Measurements from ENCODE around the gene EBLN2.

Gene EBLN2

DNA sequence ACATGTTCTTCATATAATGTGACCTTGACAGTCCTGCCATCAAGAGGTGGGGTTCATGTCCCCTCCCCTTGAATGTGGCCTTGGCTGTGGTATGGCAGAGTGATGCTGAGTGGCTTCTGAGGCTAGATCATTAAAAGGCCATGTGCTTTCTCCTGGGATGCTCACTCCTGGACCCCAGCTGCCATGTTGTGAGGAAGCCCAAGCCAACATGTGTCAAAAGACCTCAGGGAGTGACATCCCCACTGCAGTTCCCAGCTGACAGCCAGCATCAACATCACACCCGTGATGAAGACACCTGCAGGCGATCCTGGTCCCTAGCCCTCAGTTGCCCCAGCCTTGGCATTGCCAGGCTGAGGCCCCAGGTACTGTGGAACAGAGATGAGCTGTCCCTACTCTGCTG, 36.6 kb downstream of the EBLN2 start:
- TF ChIP-seq, protein P1, sequence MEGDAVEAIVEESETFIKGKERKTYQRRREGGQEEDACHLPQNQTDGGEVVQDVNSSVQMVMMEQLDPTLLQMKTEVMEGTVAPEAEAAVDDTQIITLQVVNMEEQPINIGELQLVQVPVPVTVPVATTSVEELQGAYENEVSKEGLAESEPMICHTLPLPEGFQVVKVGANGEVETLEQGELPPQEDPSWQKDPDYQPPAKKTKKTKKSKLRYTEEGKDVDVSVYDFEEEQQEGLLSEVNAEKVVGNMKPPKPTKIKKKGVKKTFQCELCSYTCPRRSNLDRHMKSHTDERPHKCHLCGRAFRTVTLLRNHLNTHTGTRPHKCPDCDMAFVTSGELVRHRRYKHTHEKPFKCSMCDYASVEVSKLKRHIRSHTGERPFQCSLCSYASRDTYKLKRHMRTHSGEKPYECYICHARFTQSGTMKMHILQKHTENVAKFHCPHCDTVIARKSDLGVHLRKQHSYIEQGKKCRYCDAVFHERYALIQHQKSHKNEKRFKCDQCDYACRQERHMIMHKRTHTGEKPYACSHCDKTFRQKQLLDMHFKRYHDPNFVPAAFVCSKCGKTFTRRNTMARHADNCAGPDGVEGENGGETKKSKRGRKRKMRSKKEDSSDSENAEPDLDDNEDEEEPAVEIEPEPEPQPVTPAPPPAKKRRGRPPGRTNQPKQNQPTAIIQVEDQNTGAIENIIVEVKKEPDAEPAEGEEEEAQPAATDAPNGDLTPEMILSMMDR (IDR thresholded peaks at IDR 0.05; ENCODE audit: low read depth, low read length, missing control alignments), result no peak
- in situ Hi-C loops (cut with HindIII; ENCODE audit: low sequenced_read_pairs), result loop anchor here (10.0 kb wide), 1 partner anchor 397 kb away; no protein-coding TSS in a partner anchor
- no peak overlapping the region for H3K4me3 ChIP-seq (ENCODE audit: low read depth, low read length)
- DNase-seq (ENCODE audit: low read depth), result no peak

- TF ChIP-seq, protein P1 (IDR thresholded peaks at IDR 0.05; ENCODE audit: low read depth, low read length, missing control alignments), result no peak
- in situ Hi-C loops (cut with HindIII; ENCODE audit: low sequenced_read_pairs), result loop anchor here (10.0 kb wide), 1 partner anchor 396 kb away; no protein-coding TSS in a partner anchor
Measured at GRCh38 chr3:73098873-73099272, 37.4 kb downstream of the EBLN2 start.

GRCh38 chr3:73100741-73101559, 39.5 kb downstream of the EBLN2 start:
- TF ChIP-seq, protein P1 (IDR thresholded peaks at IDR 0.05; ENCODE audit: low read depth, low read length, missing control alignments), result peak; percentile 94
- DNase-seq (ENCODE audit: low read depth), result peak; percentile 73
- H3K4me3 ChIP-seq (ENCODE audit: low read depth, low read length), result no peak overlapping the region
- in situ Hi-C loops (cut with HindIII; ENCODE audit: low sequenced_read_pairs), result no loop called here

More at GRCh38 chr3:73098873-73099272, 37.4 kb downstream of the EBLN2 start:
- H3K4me3 ChIP-seq (ENCODE audit: low read depth, low read length), result no peak overlapping the region
- DNase-seq (ENCODE audit: low read depth), result no peak

- TF ChIP-seq, protein P1 (IDR thresholded peaks at IDR 0.05; ENCODE audit: low read depth, low read length, missing control alignments), result no peak
- DNase-seq (ENCODE audit: low read depth), result no peak
- H3K4me3 ChIP-seq (ENCODE audit: low read depth, low read length), result no peak overlapping the region
- in situ Hi-C loops (cut with HindIII; ENCODE audit: low sequenced_read_pairs), result no loop called here
Measured at GRCh38 chr3:73101881-73102280, 40.4 kb downstream of the EBLN2 start.

GRCh38 chr3:73107215-73107614, 45.8 kb downstream of the EBLN2 start:
- no peak for DNase-seq (ENCODE audit: low read depth)
- TF ChIP-seq, protein P1 (IDR thresholded peaks at IDR 0.05; ENCODE audit: low read depth, low read length, missing control alignments), result no peak
- in situ Hi-C loops (cut with HindIII; ENCODE audit: low sequenced_read_pairs), result no loop called here
- no peak overlapping the region for H3K4me3 ChIP-seq (ENCODE audit: low read depth, low read length)

GRCh38 chr3:73107676-73108187, 46.3 kb downstream of the EBLN2 start:
- no peak for DNase-seq (ENCODE audit: low read depth)
- H3K4me3 ChIP-seq (ENCODE audit: low read depth, low read length), result no peak overlapping the region
- in situ Hi-C loops (cut with HindIII; ENCODE audit: low sequenced_read_pairs), result no loop called here
- TF ChIP-seq, protein P1 (IDR thresholded peaks at IDR 0.05; ENCODE audit: low read depth, low read length, missing control alignments), result no peak

All from astrocyte of the cerebellum (primary cell).